ENCODE results near the gene PVALEF. TPM values are rescaled to one million over a fixed set of nuclear protein-coding genes. Genes with fewer than 3 reads are reported as not detected.

The PVALEF gene
- total and polyA plus RNA-seq, 2 of the 13 experiments (the other 11 are each of a cell fraction or from before 2014, with no cell fraction given) = 0.18 TPM

DNA sequence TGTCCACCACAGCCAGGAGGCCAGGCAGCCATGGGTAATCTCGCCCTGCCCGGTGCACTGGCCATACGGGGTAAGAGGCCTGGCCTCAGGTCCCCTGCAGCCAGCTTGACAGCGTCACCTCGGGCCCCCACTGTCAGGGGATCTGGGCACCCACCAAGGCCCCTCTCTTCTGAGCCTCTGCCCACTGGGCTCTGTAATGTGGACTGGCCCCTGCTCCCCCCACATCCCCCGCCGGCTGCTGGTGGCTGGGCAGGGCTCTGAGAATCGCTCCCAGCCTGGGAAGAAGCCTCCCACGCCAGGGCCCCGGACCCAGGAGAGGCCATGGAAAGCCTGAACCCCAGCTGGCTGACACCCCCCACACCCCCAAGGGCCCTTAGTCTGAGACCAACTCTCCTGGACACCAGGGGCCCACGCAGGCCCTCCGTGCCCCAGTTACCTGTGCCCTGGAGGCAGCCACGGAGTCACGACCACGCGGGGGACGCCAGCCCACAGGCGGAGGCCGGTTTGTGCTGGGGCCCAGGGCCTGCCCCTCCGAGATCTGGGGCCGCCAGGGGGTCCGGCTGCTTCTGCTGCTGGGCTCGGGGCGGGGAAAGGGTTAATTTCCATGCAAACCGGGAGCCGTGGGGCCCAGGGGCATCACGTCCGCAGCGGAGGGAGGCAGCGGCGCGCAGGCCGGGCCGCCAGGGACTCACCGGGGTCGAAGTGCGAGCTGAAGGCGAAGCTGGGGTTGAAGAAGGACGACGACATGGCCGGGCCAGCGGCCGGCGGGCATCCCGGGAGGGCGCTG is at the start of gene PVALEF (continued):
- TF ChIP-seq, protein P1, sequence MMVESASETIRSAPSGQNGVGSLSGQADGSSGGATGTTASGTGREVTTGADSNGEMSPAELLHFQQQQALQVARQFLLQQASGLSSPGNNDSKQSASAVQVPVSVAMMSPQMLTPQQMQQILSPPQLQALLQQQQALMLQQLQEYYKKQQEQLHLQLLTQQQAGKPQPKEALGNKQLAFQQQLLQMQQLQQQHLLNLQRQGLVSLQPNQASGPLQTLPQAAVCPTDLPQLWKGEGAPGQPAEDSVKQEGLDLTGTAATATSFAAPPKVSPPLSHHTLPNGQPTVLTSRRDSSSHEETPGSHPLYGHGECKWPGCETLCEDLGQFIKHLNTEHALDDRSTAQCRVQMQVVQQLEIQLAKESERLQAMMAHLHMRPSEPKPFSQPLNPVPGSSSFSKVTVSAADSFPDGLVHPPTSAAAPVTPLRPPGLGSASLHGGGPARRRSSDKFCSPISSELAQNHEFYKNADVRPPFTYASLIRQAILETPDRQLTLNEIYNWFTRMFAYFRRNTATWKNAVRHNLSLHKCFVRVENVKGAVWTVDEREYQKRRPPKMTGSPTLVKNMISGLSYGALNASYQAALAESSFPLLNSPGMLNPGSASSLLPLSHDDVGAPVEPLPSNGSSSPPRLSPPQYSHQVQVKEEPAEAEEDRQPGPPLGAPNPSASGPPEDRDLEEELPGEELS (CRISPR knock-in tag; IDR thresholded peaks at IDR 0.05) = peak; percentile 24; the same call in 1 of the 2 replicates
- TF ChIP-seq ZNF225 (CRISPR knock-in tag; IDR thresholded peaks at IDR 0.05) (0 out of 2 replicates have a peak, but pooled peaks have one; percentile 52), ZNF598 (CRISPR knock-in tag; IDR thresholded peaks at IDR 0.05; ENCODE audit: borderline replicate concordance) (peak; percentile 78), MTA3 (CRISPR knock-in tag; IDR thresholded peaks at IDR 0.05) (no peak), RNF2 (conservative IDR thresholded peaks at IDR 0.05; ENCODE audit: low read depth) (peak; percentile 41; the same call in 1 of the 2 replicates), RBFOX2 (IDR thresholded peaks at IDR 0.05; ENCODE audit: low read depth, low read length) (peak; percentile 91), ZNF607 (CRISPR knock-in tag; IDR thresholded peaks at IDR 0.05; ENCODE audit: borderline replicate concordance) (peak; percentile 54; the same call in 1 of the 2 replicates), NFYB (CRISPR knock-in tag; IDR thresholded peaks at IDR 0.05) (peak; percentile 21; the same call in 1 of the 2 replicates), DMAP1 (CRISPR knock-in tag; IDR thresholded peaks at IDR 0.05) (peak; percentile 54; the same call in 1 of the 2 replicates), CBFB (CRISPR knock-in tag; IDR thresholded peaks at IDR 0.05) (peak; percentile 79), SOX13 (IDR thresholded peaks at IDR 0.05) (no peak), SOX13 (CRISPR knock-in tag; conservative IDR thresholded peaks at IDR 0.05 in 1 of 2, IDR thresholded peaks at IDR 0.05 in 1 of 2) (0 out of 4 replicates have a peak, but pooled peaks of 1 of the 2 experiments have one; percentile 23), ZNF263 (CRISPR knock-in tag; IDR thresholded peaks at IDR 0.05) (peak; percentile 65; the same call in 1 of the 2 replicates), NRL (CRISPR knock-in tag; IDR thresholded peaks at IDR 0.05; ENCODE audit: borderline replicate concordance) (peak; percentile 62; the same call in 1 of the 2 replicates), ZNF354B (CRISPR knock-in tag; IDR thresholded peaks at IDR 0.05) (0 out of 2 replicates have a peak, but pooled peaks have one; percentile 53), EED (CRISPR knock-in tag; IDR thresholded peaks at IDR 0.05) (no peak; the same call in 1 of the 2 replicates), ZNF296 (CRISPR knock-in tag; conservative IDR thresholded peaks at IDR 0.05) (peak; percentile 92), GABPB1 (CRISPR knock-in tag; IDR thresholded peaks at IDR 0.05) (peak; percentile 78), SYNCRIP (IDR thresholded peaks at IDR 0.05; ENCODE audit: insufficient read depth, low read depth, low read length) (no peak), WIZ (CRISPR knock-in tag; IDR thresholded peaks at IDR 0.05) (0 out of 2 replicates have a peak, but pooled peaks have one; percentile 27)
- TF ChIP-seq, protein P2, sequence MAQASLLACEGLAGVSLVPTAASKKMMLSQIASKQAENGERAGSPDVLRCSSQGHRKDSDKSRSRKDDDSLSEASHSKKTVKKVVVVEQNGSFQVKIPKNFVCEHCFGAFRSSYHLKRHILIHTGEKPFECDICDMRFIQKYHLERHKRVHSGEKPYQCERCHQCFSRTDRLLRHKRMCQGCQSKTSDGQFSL (CRISPR knock-in tag; IDR thresholded peaks at IDR 0.05) = peak; percentile 93
- TF ChIP-seq, protein P3, sequence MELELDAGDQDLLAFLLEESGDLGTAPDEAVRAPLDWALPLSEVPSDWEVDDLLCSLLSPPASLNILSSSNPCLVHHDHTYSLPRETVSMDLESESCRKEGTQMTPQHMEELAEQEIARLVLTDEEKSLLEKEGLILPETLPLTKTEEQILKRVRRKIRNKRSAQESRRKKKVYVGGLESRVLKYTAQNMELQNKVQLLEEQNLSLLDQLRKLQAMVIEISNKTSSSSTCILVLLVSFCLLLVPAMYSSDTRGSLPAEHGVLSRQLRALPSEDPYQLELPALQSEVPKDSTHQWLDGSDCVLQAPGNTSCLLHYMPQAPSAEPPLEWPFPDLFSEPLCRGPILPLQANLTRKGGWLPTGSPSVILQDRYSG (CRISPR knock-in tag; IDR thresholded peaks at IDR 0.05) = peak; percentile 81; the same call in 1 of the 2 replicates
- TF ChIP-seq, protein P4, sequence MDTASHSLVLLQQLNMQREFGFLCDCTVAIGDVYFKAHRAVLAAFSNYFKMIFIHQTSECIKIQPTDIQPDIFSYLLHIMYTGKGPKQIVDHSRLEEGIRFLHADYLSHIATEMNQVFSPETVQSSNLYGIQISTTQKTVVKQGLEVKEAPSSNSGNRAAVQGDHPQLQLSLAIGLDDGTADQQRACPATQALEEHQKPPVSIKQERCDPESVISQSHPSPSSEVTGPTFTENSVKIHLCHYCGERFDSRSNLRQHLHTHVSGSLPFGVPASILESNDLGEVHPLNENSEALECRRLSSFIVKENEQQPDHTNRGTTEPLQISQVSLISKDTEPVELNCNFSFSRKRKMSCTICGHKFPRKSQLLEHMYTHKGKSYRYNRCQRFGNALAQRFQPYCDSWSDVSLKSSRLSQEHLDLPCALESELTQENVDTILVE (CRISPR knock-in tag; IDR thresholded peaks at IDR 0.05) = peak; percentile 76
- TF ChIP-seq, protein P5, sequence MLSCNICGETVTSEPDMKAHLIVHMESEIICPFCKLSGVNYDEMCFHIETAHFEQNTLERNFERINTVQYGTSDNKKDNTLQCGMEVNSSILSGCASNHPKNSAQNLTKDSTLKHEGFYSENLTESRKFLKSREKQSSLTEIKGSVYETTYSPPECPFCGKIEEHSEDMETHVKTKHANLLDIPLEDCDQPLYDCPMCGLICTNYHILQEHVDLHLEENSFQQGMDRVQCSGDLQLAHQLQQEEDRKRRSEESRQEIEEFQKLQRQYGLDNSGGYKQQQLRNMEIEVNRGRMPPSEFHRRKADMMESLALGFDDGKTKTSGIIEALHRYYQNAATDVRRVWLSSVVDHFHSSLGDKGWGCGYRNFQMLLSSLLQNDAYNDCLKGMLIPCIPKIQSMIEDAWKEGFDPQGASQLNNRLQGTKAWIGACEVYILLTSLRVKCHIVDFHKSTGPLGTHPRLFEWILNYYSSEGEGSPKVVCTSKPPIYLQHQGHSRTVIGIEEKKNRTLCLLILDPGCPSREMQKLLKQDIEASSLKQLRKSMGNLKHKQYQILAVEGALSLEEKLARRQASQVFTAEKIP (CRISPR knock-in tag; IDR thresholded peaks at IDR 0.05; ENCODE audit: borderline replicate concordance) = 0 out of 2 replicates have a peak, but pooled peaks have one; percentile 40
